Amniotic stem cell (primary cell): ENCODE results near the gene CAPN13.

Experiments
- DNase-seq: peaks from one replicate; lab custom pipeline; 2025; lab: John Stamatoyannopoulos, UW

CAPN13 gene

GRCh38 chr2:30786923-30787685 lies 20.1 kb downstream of the CAPN13 start:
- DNase-seq: no peak

DNA sequence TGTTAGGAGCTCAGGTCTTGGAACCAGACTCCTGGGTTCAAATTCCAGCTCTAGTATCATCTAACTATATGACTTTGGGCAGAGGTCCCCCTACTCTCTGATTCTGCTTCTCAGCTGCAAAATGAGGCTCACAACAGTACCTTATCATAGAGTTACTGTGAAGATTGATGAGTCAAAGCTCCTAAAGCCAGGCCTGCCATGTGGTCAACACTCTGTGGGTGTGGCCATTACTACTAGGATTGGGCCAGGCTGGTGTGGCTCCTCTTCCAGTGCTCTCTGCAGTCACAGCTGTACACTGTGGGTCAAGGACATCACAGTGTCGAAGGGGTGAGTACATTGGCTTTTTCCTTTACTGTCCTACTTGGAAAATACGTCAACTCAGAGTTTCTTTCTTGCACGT lies 22.6 kb downstream of the CAPN13 start:
- DNase-seq: no peak

GRCh38 chr2:30781961-30782533 lies 25.2 kb downstream of the CAPN13 start:
- DNase-seq: no peak

DNA sequence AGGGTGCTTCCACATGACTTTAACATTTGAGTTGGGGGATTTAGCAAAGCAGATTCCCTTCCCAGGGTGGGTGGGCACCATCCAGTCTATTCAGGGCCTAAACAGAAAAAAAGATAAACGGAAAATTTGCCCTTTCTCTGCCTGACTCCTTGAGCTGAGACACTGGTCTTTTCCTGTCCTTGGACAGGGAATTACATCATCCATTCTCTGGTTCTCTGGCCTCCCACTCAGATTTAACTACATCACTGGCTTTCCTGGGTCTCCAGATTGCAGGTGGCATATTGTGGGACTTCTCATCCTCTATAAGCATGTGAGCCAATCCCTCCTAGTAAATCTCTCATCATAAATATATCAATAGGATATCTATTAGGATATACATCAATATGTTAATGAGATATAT lies 25.8 kb downstream of the CAPN13 start:
- DNase-seq: no peak

GRCh38 chr2:30780776-30781330 lies 26.4 kb downstream of the CAPN13 start:
- DNase-seq: no peak

- DNase-seq: no peak
Measured at GRCh38 chr2:30778611-30779010, 28.6 kb downstream of the CAPN13 start.

DNA sequence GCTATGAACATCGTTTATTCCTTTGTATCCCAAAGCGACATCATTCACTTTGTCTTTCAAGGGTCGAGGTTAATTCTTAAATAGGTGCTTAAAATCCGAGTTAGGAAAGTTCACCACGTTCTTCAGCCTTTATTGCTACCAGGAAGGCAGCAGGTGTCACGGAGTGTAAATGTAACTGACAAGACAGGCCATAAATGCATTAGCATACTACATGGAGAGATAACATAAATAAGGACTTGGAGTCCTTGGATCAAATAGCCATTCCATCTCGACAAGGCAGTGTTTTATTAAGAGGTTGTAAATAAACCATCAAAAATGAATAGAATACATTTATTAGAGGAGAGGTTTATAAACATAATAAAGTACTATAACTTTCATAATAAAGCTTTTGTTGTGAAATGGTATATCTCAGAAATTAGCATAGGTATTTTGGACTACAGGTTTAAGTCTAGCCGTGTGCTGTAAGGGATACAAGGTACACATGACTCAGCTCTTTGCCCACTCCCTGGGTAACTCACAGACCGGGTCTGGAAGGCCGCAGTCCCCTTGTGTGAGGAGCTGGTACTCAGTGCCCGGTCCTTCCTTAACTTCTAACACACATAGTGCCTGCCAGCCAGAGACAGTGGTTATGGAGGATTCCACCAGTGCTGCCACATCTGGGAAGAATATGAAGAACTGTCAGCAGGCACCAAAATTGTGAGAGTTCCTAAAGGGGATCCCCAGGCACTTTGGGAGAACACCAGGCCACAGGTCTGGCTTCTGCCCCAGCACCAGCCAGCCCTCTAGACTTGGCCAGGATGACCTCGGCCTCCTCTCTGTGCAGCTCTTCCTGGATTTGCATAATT lies 29.4 kb downstream of the CAPN13 start:
- DNase-seq: no peak

DNA sequence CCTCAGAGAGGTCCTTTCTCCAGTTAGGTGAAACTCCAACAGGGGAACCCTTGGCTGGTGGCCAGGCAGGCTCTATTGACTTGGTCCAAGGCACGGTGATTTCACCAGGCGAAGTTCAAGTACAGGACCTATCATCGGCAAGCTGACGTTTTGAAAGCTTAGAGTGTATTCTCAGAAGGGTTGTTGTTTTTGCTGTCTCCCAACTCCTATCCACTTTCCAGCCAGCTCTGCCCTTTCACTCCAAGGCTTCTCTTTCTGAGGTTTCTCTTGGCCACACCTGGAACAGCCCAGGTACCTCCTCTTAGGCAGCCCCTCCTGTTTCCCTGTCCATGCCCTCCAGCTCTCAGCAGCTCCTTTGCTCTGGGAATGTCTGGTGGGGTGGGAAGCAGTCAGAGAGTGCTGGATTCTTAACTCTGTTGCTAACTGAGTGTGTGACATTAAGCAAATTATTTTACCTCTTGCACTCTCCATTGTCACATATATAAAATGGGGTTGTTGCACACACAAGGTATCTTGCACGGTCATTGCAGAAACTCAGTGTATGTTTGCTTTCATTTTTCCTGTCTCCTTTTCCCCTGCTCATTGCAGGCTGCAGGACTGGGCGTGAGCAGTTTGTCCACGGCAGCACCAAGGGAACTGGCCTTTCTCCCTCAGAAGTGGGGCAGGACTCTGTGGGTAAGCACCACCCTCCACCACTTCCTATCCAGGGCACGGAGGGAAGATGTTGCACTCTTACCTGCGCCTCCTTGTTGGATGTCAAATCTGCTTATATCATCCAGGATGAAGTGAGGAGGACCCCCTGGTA lies 30.2 kb downstream of the CAPN13 start:
- no peak for DNase-seq

DNA sequence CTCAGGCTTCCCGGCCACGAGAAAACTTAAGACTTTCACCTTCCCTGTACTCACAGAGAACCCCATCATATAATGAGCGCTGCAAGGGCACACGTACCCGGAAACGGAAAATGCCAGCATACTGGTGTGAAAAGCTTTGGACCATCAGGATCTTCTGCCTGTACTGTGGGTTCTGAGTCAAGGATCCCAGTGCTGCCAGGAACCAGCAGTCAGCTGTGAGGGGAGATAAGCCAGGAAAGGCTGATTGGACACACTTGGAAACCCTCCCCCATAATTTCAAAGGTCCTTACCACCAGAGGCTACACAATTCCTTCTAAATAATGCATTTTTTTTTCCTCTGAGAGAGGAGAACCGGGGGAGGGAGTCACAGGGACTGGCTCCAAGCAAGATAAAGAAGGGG lies 31.4 kb downstream of the CAPN13 start:
- no peak for DNase-seq

GRCh38 chr2:30772021-30772705 lies 35.1 kb downstream of the CAPN13 start:
- DNase-seq: no peak

GRCh38 chr2:30770816-30771576 lies 36.2 kb downstream of the CAPN13 start:
- no peak for DNase-seq

- DNase-seq: no peak
Measured at GRCh38 chr2:30769891-30770462, 37.3 kb downstream of the CAPN13 start.

DNA sequence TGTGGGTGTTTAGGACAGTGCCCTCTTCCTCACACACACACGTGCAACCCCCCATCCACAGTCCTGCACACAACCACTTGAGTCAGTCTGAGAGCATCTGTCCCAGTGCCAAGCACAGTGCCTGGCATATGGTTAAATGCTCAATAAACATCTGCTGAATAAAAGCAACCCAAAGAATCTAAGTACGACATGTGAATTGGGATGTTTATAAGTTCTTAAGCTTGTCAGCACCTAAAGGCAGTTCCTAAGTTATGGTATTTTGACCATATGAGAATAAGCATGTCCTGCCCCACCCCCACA lies 37.8 kb downstream of the CAPN13 start:
- no peak for DNase-seq

DNA sequence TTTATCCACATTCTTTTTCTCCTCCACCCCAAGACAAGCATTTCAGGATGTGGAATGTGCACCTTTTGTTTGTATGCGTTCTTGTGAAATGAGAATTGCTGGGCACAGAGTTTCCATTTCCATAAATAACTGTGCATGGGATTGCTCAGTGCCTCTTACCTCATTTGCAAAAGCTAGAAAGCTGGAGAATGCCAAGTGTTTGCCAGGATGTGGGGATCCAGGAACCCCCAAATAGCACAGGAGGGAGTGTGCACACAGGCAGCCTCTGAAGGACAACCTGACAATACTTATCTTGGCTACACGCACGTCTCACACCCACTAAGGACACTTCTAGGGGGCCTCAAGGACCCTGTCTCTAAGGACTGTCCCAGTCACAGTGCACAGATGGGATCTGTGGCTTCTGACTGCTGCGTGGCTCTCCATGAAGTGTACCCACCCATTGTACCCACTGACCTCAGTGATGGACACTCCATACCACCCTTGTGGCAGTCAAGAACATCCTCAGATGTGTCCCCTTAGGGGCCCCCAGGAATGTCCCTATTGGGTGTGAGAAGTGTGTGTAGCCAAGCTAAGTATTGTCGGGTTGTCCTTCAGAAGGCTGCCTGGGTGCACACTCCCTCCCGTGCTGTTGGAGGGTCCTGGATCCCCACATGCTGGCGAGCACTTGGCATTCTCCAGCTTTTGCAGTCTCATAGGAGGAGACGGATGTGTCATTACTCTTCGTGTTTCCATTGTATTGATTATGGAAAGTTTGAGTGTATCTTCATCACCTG lies 38.4 kb downstream of the CAPN13 start:
- no peak for DNase-seq

- no peak for DNase-seq
Measured at GRCh38 chr2:30768036-30768686, 39.1 kb downstream of the CAPN13 start.

- DNase-seq: no peak
Measured at GRCh38 chr2:30766666-30767065, 40.6 kb downstream of the CAPN13 start.

GRCh38 chr2:30765876-30766470 lies 41.3 kb downstream of the CAPN13 start:
- DNase-seq: no peak

DNA sequence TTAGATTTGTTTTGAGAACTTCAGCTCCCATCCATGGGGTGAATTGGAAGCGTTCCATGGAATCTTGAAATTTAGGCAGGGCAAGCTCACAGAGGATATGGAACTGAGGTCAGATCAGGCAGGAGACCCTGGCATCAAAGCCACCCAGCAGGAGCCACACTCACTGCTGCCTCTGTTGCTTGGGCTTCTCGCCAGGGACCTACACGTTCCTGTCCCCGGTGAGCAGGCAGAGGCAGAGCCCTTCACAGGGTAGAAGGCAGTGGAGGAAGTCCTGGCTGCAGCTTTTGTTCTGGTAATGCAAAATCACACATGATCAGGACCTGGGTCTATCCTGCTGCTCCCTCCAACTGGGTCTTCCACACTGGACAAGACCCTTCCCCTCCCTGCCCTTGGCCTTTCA lies 42.1 kb downstream of the CAPN13 start:
- DNase-seq: no peak
